Measurements from ENCODE around the gene WDR45. TPM values are rescaled to one million over a fixed set of nuclear protein-coding genes. Genes with fewer than 3 reads are reported as not detected.

WDR45 gene
- total RNA-seq, 1 experiment from 2014 or later = 31.5 TPM

GRCh38 chrX:49071877-49072711, 7.6 kb downstream of the WDR45 start:
- Histone ChIP-seq H3K27ac (ENCODE audit: insufficient read length, low read depth, low read length) (no peak overlapping the region), H3K9ac (ENCODE audit: extremely low read depth, insufficient read length, low read length) (no peak overlapping the region), H3K23ac (ENCODE audit: insufficient read length, low read depth, low read length) (no peak overlapping the region), H4K8ac (replicated peaks; ENCODE audit: insufficient read length, low read depth, low read length) (no peak overlapping the region), H3K79me2 (ENCODE audit: insufficient read depth, low read length) (0 out of 2 replicates have a peak, but pooled peaks cover 1% of the 10 kb centered on the region), H4K20me1 (ENCODE audit: control insufficient read depth, insufficient read depth, insufficient read length) (no peaks in the 10 kb centered on the region), H3K27me3 (ENCODE audit: insufficient read depth, low read length) (no peaks in the 10 kb centered on the region), H2BK20ac (ENCODE audit: low read depth, low read length, poor library complexity, severe bottlenecking) (no peak overlapping the region), H2BK15ac (ENCODE audit: low read depth, low read length) (no peak overlapping the region), H3K23me2 (ENCODE audit: insufficient read length, low read depth, low read length, poor library complexity, severe bottlenecking) (peaks cover 6% of the 10 kb centered on the region), H3K9me3 (ENCODE audit: control insufficient read depth, low read depth, low read length) (no peaks in the 10 kb centered on the region), H3K14ac (ENCODE audit: insufficient read depth, low read length) (no peak overlapping the region; the same call in 1 of the 2 replicates), H2AK5ac (ENCODE audit: insufficient read length, low read length) (no peak overlapping the region), H4K91ac (ENCODE audit: insufficient read length, low read depth, low read length) (no peak overlapping the region), H3K4ac (ENCODE audit: low read depth, low read length) (no peak overlapping the region), H2BK5ac (ENCODE audit: insufficient read length, low read length) (no peak overlapping the region), H3K56ac (ENCODE audit: insufficient read length, low read depth, low read length) (no peak overlapping the region), H3K79me1 (ENCODE audit: insufficient read depth, low read depth, low read length, poor library complexity, severe bottlenecking) (no peaks in the 10 kb centered on the region), H2BK120ac (ENCODE audit: low read depth, low read length, poor library complexity, severe bottlenecking) (no peak overlapping the region), H2BK12ac (ENCODE audit: insufficient read length, low read depth, low read length) (no peak overlapping the region), H3T11ph (ENCODE audit: low read length) (no peak overlapping the region), H3K4me1 (ENCODE audit: insufficient read depth, low read length) (no peaks in the 10 kb centered on the region), H3K4me2 (ENCODE audit: insufficient read depth, insufficient read length, low read length) (no peak overlapping the region), H2AFZ (ENCODE audit: low read length) (no peak overlapping the region), H3K18ac (ENCODE audit: insufficient read length, low read depth, low read length) (no peak overlapping the region), H4K5ac (ENCODE audit: insufficient read length, low read depth, low read length) (no peak overlapping the region)
- peak overlapping the region in 1 of 2 experiments; percentile 43; a peak in 2 of 5 replicates for H3K4me3 Mint-ChIP-seq
- TF ChIP-seq CTCF (conservative IDR thresholded peaks at IDR 0.05) = no peak
- H3K9me3 Mint-ChIP-seq = peaks cover 68 to 74% of the 10 kb centered on the region in 2 experiments
- peak; percentile 87 for DNase-seq
- no CpG with 5 or more reads among the region's 63 CpGs for WGBS (ENCODE audit: extremely low coverage, insufficient read length, low lambda C conversion rate)
- peaks cover 10 to 40% (median 20%) of the 10 kb centered on the region in 3 experiments for H3K36me3 Mint-ChIP-seq (ENCODE audit: insufficient read depth in 1 of 3, low read depth in 3 of 3)
- peaks cover 2% of the 10 kb centered on the region for H3K27me3 Mint-ChIP-seq (ENCODE audit: low read depth)
- H3K4me1 Mint-ChIP-seq = peaks cover 5 to 12% of the 10 kb centered on the region in 2 experiments; a peak in 3 of 4 replicates
- no peak overlapping the region for H3K27ac Mint-ChIP-seq

Measured in H9 (cell line).